K562 (cell line): ENCODE results near the gene USP2. TPM values are rescaled to one million over a fixed set of nuclear protein-coding genes. Genes with fewer than 3 reads are reported as not detected.

Experiments
- ARHGAP35 ChIP-seq: fragments of 450-650 bp; IDR thresholded peaks from 2 replicates; pipeline ENCODE4 v1.6.1; 2018; ENCODE audit not compliant: partially characterized antibody
- ARID2 ChIP-seq: fragments of 450-650 bp; IDR thresholded peaks from 2 replicates; pipeline ENCODE4 v1.6.1; 2017; ENCODE audit warnings: antibody characterized with exemption, mild to moderate bottlenecking
- BRD4 ChIP-seq: fragments of 200-600 bp; sonication (generic); IDR thresholded peaks from 2 replicates; pipeline ENCODE4 v1.6.1; 2017; ENCODE audit warnings: inconsistent platforms
- CAMTA2 ChIP-seq: fragments of 250-450 bp; sonication (Bioruptor Pico); conservative IDR thresholded peaks from 2 replicates; pipeline ENCODE4 v1.5.1; 2022
- CBX8 ChIP-seq: fragments of 200-600 bp; sonication (generic); IDR thresholded peaks from 2 replicates; pipeline ENCODE4 v1.6.1; 2012; ENCODE audit warnings: borderline replicate concordance, mixed run types, low read depth, mild to moderate bottlenecking, moderate library complexity, mixed read lengths, low read length, control low read depth, inconsistent platforms; ENCODE audit not compliant: poor library complexity, severe bottlenecking; ENCODE audit errors: extremely low read depth
- E2F8 ChIP-seq: fragments of 450-650 bp; IDR thresholded peaks from 2 replicates; pipeline ENCODE4 v1.7.1; 2018; ENCODE audit warnings: mild to moderate bottlenecking, low read depth; ENCODE audit not compliant: partially characterized antibody
- EWSR1 ChIP-seq: fragments of 450-650 bp; IDR thresholded peaks from 2 replicates; pipeline ENCODE4 v1.6.1; 2018; ENCODE audit warnings: borderline replicate concordance, mild to moderate bottlenecking, low read depth, moderate library complexity; ENCODE audit not compliant: partially characterized antibody
- FOXA3 ChIP-seq, 2 experiments: fragments of 450-650 bp in 1 of 2; sonication (generic) in 1 of 2; formaldehyde crosslinking; IDR thresholded peaks in 1 of 2; conservative IDR thresholded peaks in 1 of 2; 2 replicates each; pipeline versions ENCODE4 v1.4.0 to v1.8.0; 2020 to 2022; ENCODE audit warnings: mild to moderate bottlenecking in 2 of 2, missing genetic modification reagents in 1 of 2
- GABPB2 ChIP-seq: fragments of 250-450 bp; sonication (Bioruptor Pico); conservative IDR thresholded peaks from 2 replicates; pipeline ENCODE4 v1.5.1; 2021; ENCODE audit warnings: mild to moderate bottlenecking
- HEY1 ChIP-seq: fragments of 250-450 bp; sonication (Bioruptor Pico); IDR thresholded peaks from 2 replicates; pipeline ENCODE4 v1.5.0; 2020; ENCODE audit warnings: mild to moderate bottlenecking, moderate library complexity, borderline replicate concordance
- HLTF ChIP-seq: fragments of 450-650 bp; IDR thresholded peaks from 2 replicates; pipeline ENCODE4 v1.6.1; 2016
- HNRNPK ChIP-seq: fragments of 200-400 bp; formaldehyde crosslinking; IDR thresholded peaks from one replicate; pipeline ENCODE4 v1.6.1; 2018; ENCODE audit warnings: mild to moderate bottlenecking, low read depth, low read length; ENCODE audit not compliant: poor library complexity, severe bottlenecking
- ILK ChIP-seq: fragments of 450-650 bp; IDR thresholded peaks from 2 replicates; pipeline ENCODE4 v1.6.1; 2016; ENCODE audit warnings: missing genetic modification characterization, low read depth, mild to moderate bottlenecking, missing compliant biosample characterization, moderate library complexity, borderline replicate concordance
- MCM2 ChIP-seq: fragments of 450-650 bp; IDR thresholded peaks from 2 replicates; pipeline ENCODE4 v1.6.1; 2017; ENCODE audit warnings: low read depth, mild to moderate bottlenecking
- NCOA4 ChIP-seq: fragments of 450-650 bp; IDR thresholded peaks from 2 replicates; pipeline ENCODE4 v1.6.1; 2018; ENCODE audit warnings: mild to moderate bottlenecking; ENCODE audit not compliant: partially characterized antibody
- POLR2B ChIP-seq: fragments of 450-650 bp; IDR thresholded peaks from 2 replicates; pipeline ENCODE4 v1.6.1; 2018; ENCODE audit warnings: low read depth; ENCODE audit not compliant: partially characterized antibody
- RBM14 ChIP-seq: fragments of 200-400 bp; formaldehyde crosslinking; IDR thresholded peaks from 2 replicates; pipeline ENCODE4 v1.6.1; 2018; ENCODE audit warnings: low read depth, mild to moderate bottlenecking, low read length, moderate library complexity, borderline replicate concordance; ENCODE audit not compliant: insufficient read depth
- RCOR1 ChIP-seq, 2 experiments: IDR thresholded peaks; 2 replicates each; pipeline ENCODE4 v1.6.1; 2012; ENCODE audit warnings: low read depth in 2 of 2, low read length in 2 of 2, borderline replicate concordance in 1 of 2, improper control_type of control experiment in 1 of 2
- TEAD1 ChIP-seq, 2 experiments: fragments of 450-650 bp in 1 of 2; sonication (generic) in 1 of 2; formaldehyde crosslinking; IDR thresholded peaks; 2 replicates each; pipeline versions ENCODE4 v1.4.0 to v1.8.0; 2020 to 2022; ENCODE audit warnings: mild to moderate bottlenecking in 2 of 2, missing genetic modification reagents in 1 of 2
- TOE1 ChIP-seq, 2 experiments: fragments of 450-650 bp in 1 of 2; sonication (generic) in 1 of 2; formaldehyde crosslinking in 1 of 2; IDR thresholded peaks; 2 replicates each; pipeline versions ENCODE4 v1.7.1 to v1.8.0; 2016 to 2022; ENCODE audit warnings: borderline replicate concordance in 2 of 2, mild to moderate bottlenecking in 2 of 2, antibody characterized with exemption in 1 of 2, inconsistent platforms in 1 of 2, low read depth in 1 of 2, missing genetic modification reagents in 1 of 2, moderate library complexity in 1 of 2
- XRCC5 ChIP-seq: fragments of 200-400 bp; formaldehyde crosslinking; IDR thresholded peaks from 2 replicates; pipeline ENCODE4 v1.6.1; 2017; ENCODE audit warnings: low read depth, mild to moderate bottlenecking, low read length
- ZNF551 ChIP-seq: fragments of 250-450 bp; sonication (Bioruptor Pico); IDR thresholded peaks from 2 replicates; pipeline ENCODE4 v1.5.0; 2021; ENCODE audit warnings: mild to moderate bottlenecking, moderate library complexity
- ZNF785 ChIP-seq: fragments of 250-450 bp; sonication (Bioruptor Pico); IDR thresholded peaks from 2 replicates; pipeline ENCODE4 v1.4.0; 2020; ENCODE audit warnings: mild to moderate bottlenecking
- polyA plus RNA-seq, 8 experiments: library from polyadenylated mRNA; depleted of rRNA in 4 of 8; stranded (reverse) in 5 of 8; unstranded in 3 of 8; fragments of >200 nt; fragmentation: Nextera tagmentation in 2 of 8; fragmentation: Illumina TruSeq in 1 of 8; extraction: Ambion mirVana in 2 of 8; extraction: Trizol in 1 of 8; gene quantifications; 2 replicates each; pipeline versions ENCODE4 v1.2.1 to v1.2.3, GENCODE V29; 2011 to 2014; ENCODE audit warnings: inconsistent platforms in 1 of 8, missing spikeins in 1 of 8
- total RNA-seq, 7 experiments: library from RNA; depleted of rRNA in 6 of 7; stranded (reverse); fragments of >200 nt in 6 of 7; fragmentation: Illumina TruSeq in 2 of 7; extraction: Trizol in 2 of 7; gene quantifications; 2 replicates each; pipeline versions ENCODE4 v1.2.1 to v1.2.3, GENCODE V29; 2011 to 2021; ENCODE audit warnings: low replicate concordance in 1 of 7
- TF ChIP-seq, protein P1 (sequence below), 2 experiments: fragments of 200-800 bp in 1 of 2; sonication (Bioruptor generic) in 1 of 2; sonication (generic) in 1 of 2; formaldehyde crosslinking in 1 of 2; IDR thresholded peaks in 1 of 2; conservative IDR thresholded peaks in 1 of 2; 2 replicates each; pipeline versions ENCODE4 v1.5.0 to v1.6.1; 2016 to 2020; ENCODE audit warnings: missing compliant biosample characterization in 1 of 2, missing genetic modification characterization in 1 of 2, missing genetic modification reagents in 1 of 2

The USP2 gene
- total and polyA plus RNA-seq, 9 of the 15 experiments (the other 6 are each of a cell fraction or from before 2014, with no cell fraction given): 2.8 to 16.9 (median 3.9) TPM

DNA sequence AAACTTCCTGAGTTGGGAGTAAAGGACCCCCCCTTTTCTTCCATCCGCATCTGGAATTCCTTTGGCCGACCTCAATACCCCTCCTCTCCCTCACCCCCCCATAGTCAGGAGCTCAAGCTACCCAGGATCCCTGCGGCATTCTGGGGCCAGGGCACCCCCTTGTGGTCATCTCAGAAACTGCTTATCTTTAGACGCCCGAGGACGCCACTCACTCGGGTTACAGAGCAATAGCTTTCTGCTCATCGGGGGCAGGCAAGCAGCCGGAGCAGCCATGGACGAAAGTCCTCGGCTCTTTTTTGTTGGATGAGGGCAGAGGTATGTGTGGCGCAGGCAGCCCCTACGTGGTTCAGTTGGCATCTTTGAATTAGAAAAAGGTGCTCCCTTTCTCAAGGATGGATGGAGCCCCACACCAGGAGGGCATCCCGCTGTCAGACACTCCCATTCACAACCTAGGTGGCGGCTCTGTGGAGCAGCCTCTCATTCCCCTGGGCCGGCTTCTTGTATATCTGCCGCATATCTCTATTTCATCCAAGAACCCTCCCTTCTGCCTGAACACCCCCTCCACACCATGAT lies 43.1 kb downstream of the USP2 start (continued):
- TF ChIP-seq TEAD1 (CRISPR knock-in tag; IDR thresholded peaks at IDR 0.05) (no peak), FOXA3 (CRISPR knock-in tag; conservative IDR thresholded peaks at IDR 0.05 in 1 of 2, IDR thresholded peaks at IDR 0.05 in 1 of 2) (no peak), CBX8 (no peak), CAMTA2 (CRISPR knock-in tag) (no peak), MCM2 (no peak), HLTF (no peak), ARID2 (no peak), TOE1 (IDR thresholded peaks at IDR 0.05; ENCODE audit: borderline replicate concordance) (no peak), TOE1 (CRISPR knock-in tag; IDR thresholded peaks at IDR 0.05; ENCODE audit: borderline replicate concordance, low read depth) (no peak), RCOR1 (IDR thresholded peaks at IDR 0.05; ENCODE audit: borderline replicate concordance in 1 of 2, low read depth in 2 of 2, low read length in 2 of 2) (peak in 1 of 2 experiments; percentile 30; a peak in 1 of 4 replicates), HEY1 (CRISPR knock-in tag) (no peak), ILK (tag) (no peak), NCOA4 (no peak), BRD4 (no peak), E2F8 (no peak), ZNF785 (no peak), GABPB2 (CRISPR knock-in tag) (no peak), HNRNPK (no peak), POLR2B (no peak), ZNF551 (CRISPR knock-in tag) (no peak), RBM14 (no peak), XRCC5 (peak; percentile 70; the same call in 1 of the 2 replicates), ARHGAP35 (no peak), EWSR1 (no peak)
- TF ChIP-seq, protein P1, sequence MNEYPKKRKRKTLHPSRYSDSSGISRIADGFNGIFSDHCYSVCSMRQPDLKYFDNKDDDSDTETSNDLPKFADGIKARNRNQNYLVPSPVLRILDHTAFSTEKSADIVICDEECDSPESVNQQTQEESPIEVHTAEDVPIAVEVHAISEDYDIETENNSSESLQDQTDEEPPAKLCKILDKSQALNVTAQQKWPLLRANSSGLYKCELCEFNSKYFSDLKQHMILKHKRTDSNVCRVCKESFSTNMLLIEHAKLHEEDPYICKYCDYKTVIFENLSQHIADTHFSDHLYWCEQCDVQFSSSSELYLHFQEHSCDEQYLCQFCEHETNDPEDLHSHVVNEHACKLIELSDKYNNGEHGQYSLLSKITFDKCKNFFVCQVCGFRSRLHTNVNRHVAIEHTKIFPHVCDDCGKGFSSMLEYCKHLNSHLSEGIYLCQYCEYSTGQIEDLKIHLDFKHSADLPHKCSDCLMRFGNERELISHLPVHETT (CRISPR knock-in tag; conservative IDR thresholded peaks at IDR 0.05 in 1 of 2, IDR thresholded peaks at IDR 0.05 in 1 of 2): no peak
